Keratinocyte (primary cell): ENCODE results near the gene INA. TPM values are rescaled to one million over a fixed set of nuclear protein-coding genes. Genes with fewer than 3 reads are reported as not detected.

Experiments
- DNase-seq: peaks from one replicate; pipeline ENCODE4 v3.0.0-alpha.2; 2011; ENCODE audit warnings: low read depth, missing footprints, low spot score
- FAIRE-seq: peaks from 2 replicates; lab custom pipeline; 2011; peaks lifted over from hg19 to GRCh38; lab: Jason Lieb, UNC
- H2AFZ ChIP-seq: 2 replicates; pipeline ENCODE4 v1.6.0; 2012; ENCODE audit warnings: low read length, control low read depth, inconsistent platforms; ENCODE audit not compliant: control insufficient read depth
- H3K27ac ChIP-seq: 2 replicates; pipeline ENCODE4 v1.5.1; 2011; ENCODE audit warnings: low read length; ENCODE audit not compliant: control insufficient read depth, insufficient read depth
- H3K27me3 ChIP-seq: 3 replicates; pipeline ENCODE4 v1.6.0; 2011; ENCODE audit warnings: low read length; ENCODE audit not compliant: control insufficient read depth, insufficient read depth; ENCODE audit errors: extremely low read depth
- H3K36me3 ChIP-seq, 2 experiments: 2 replicates in 1 of 2; 3 replicates in 1 of 2; pipeline ENCODE4 v1.5.1; 2011; ENCODE audit warnings: low read length in 2 of 2, mild to moderate bottlenecking in 1 of 2; ENCODE audit not compliant: control insufficient read depth in 2 of 2, insufficient read depth in 2 of 2; ENCODE audit errors: extremely low read depth in 1 of 2
- H3K4me1 ChIP-seq: 3 replicates; pipeline ENCODE4 v1.5.1; 2011; ENCODE audit warnings: low read length; ENCODE audit not compliant: control insufficient read depth, insufficient read depth; ENCODE audit errors: extremely low read depth
- H3K4me2 ChIP-seq: 3 replicates; pipeline ENCODE4 v1.6.0; 2011; ENCODE audit warnings: low read depth, low read length; ENCODE audit not compliant: control insufficient read depth, insufficient read depth; ENCODE audit errors: extremely low read depth
- H3K4me3 ChIP-seq, 3 experiments: fragments of 200-600 bp in 1 of 3; sonication (generic) in 1 of 3; 2 replicates in 2 of 3; 3 replicates in 1 of 3; pipeline ENCODE4 v1.5.1; 2011 to 2016; ENCODE audit warnings: low read length in 3 of 3, mild to moderate bottlenecking in 3 of 3, control low read depth in 2 of 3, inconsistent platforms in 1 of 3, low read depth in 1 of 3, mixed read lengths in 1 of 3, mixed run types in 1 of 3, moderate library complexity in 1 of 3; ENCODE audit not compliant: control insufficient read depth in 2 of 3, insufficient read depth in 2 of 3; ENCODE audit errors: extremely low read depth in 1 of 3
- H3K79me2 ChIP-seq: 2 replicates; pipeline ENCODE4 v1.6.0; 2012; ENCODE audit warnings: low read length; ENCODE audit not compliant: control insufficient read depth, insufficient read depth
- H3K9ac ChIP-seq: 3 replicates; pipeline ENCODE4 v1.6.0; 2011; ENCODE audit warnings: low read length; ENCODE audit not compliant: control insufficient read depth, insufficient read depth; ENCODE audit errors: extremely low read depth
- H3K9me1 ChIP-seq: 3 replicates; pipeline ENCODE4 v1.6.0; 2011; ENCODE audit warnings: low read length; ENCODE audit not compliant: control insufficient read depth, insufficient read depth; ENCODE audit errors: extremely low read depth
- H3K9me3 ChIP-seq: 2 replicates; pipeline ENCODE4 v1.5.1; 2012; ENCODE audit warnings: low read depth, low read length; ENCODE audit not compliant: control insufficient read depth
- H4K20me1 ChIP-seq: 3 replicates; pipeline ENCODE4 v1.6.0; 2011; ENCODE audit warnings: low read length; ENCODE audit not compliant: control insufficient read depth, insufficient read depth; ENCODE audit errors: extremely low read depth
- EZH2 ChIP-seq: IDR thresholded peaks from one replicate; pipeline ENCODE4 v1.6.1; 2012; ENCODE audit warnings: inconsistent platforms, mild to moderate bottlenecking, low read length, moderate library complexity
- dilution Hi-C: fragments of 300-500 bp; cut with MboI; formaldehyde crosslinking; loops from one replicate; pipeline ENCODE4 v1.7.0; 2020; ENCODE audit warnings: low sequenced_read_pairs; ENCODE audit not compliant: extremely low pct_ligation_motif_present
- polyA plus RNA-seq, 5 experiments: library from polyadenylated mRNA; depleted of rRNA in 3 of 5; stranded (reverse) in 3 of 5; stranded (forward) in 1 of 5; unstranded in 1 of 5; fragments of >200 nt; gene quantifications; 1 replicate in 1 of 5; 2 replicates in 3 of 5; 3 replicates in 1 of 5; pipeline versions ENCODE4 v1.2.1 to v1.2.3, GENCODE V29; 2011 to 2012; ENCODE audit warnings: missing spikeins in 2 of 5, low read depth in 1 of 5, low replicate concordance in 1 of 5
- TF ChIP-seq, protein P1 (sequence below), 3 experiments: IDR thresholded peaks in 1 of 3; conservative IDR thresholded peaks in 1 of 3; optimal IDR thresholded peaks in 1 of 3; 2 replicates in 2 of 3; 3 replicates in 1 of 3; pipeline versions ENCODE3 to v1.5.1; 2011; ENCODE audit warnings: low read length in 3 of 3, mild to moderate bottlenecking in 3 of 3, moderate library complexity in 2 of 3, control low read depth in 1 of 3, inconsistent platforms in 1 of 3; ENCODE audit not compliant: insufficient read depth in 2 of 3; ENCODE audit errors: extremely low read depth in 1 of 3

The INA gene
- polyA plus RNA-seq, 1 donor (not counting 4 experiments of a cell fraction or from before 2014, with no cell fraction given): 4.6 TPM

DNA sequence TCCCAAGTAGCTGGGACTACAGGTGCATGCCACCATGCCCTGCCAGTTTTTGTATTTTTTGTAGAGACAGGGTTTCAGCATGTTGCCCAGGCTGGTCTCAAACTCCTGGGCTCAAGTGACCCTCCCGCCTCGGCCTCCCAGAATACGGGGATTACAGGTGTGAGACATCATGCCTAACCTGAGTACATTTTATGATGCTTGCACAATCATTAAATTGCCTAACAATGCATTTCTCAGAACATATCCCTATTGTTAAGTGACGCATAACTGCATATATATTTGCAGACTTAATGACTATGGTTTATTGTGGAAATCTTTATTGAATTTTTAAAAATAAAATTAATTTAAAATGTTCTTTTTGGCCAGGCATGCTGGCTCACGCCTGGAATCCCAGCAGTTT, 30.7 kb downstream of the INA start:
- DNase-seq (no peak), FAIRE-seq (no peak)
- Histone ChIP-seq H4K20me1 (no peaks in the 10 kb centered on the region), H3K4me3 (no peak overlapping the region), H3K9ac (no peak overlapping the region), H3K27ac (no peak overlapping the region), H3K79me2 (no peaks in the 10 kb centered on the region), H3K4me1 (no peaks in the 10 kb centered on the region), H3K27me3 (no peaks in the 10 kb centered on the region), H3K9me1 (no peaks in the 10 kb centered on the region), H3K4me2 (no peak overlapping the region), H3K36me3 (peaks cover 4 to 5% of the 10 kb centered on the region in 2 experiments), H3K9me3 (no peaks in the 10 kb centered on the region), H2AFZ (no peak overlapping the region)
- dilution Hi-C loops: no loop called here
- TF ChIP-seq, protein P1, sequence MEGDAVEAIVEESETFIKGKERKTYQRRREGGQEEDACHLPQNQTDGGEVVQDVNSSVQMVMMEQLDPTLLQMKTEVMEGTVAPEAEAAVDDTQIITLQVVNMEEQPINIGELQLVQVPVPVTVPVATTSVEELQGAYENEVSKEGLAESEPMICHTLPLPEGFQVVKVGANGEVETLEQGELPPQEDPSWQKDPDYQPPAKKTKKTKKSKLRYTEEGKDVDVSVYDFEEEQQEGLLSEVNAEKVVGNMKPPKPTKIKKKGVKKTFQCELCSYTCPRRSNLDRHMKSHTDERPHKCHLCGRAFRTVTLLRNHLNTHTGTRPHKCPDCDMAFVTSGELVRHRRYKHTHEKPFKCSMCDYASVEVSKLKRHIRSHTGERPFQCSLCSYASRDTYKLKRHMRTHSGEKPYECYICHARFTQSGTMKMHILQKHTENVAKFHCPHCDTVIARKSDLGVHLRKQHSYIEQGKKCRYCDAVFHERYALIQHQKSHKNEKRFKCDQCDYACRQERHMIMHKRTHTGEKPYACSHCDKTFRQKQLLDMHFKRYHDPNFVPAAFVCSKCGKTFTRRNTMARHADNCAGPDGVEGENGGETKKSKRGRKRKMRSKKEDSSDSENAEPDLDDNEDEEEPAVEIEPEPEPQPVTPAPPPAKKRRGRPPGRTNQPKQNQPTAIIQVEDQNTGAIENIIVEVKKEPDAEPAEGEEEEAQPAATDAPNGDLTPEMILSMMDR (optimal IDR thresholded peaks at IDR 0.05 in 1 of 3, IDR thresholded peaks at IDR 0.05 in 1 of 3, conservative IDR thresholded peaks at IDR 0.05 in 1 of 3; ENCODE audit: extremely low read depth in 1 of 3, insufficient read depth in 2 of 3, low read length in 3 of 3): no peak
- no peak for TF ChIP-seq EZH2

DNA sequence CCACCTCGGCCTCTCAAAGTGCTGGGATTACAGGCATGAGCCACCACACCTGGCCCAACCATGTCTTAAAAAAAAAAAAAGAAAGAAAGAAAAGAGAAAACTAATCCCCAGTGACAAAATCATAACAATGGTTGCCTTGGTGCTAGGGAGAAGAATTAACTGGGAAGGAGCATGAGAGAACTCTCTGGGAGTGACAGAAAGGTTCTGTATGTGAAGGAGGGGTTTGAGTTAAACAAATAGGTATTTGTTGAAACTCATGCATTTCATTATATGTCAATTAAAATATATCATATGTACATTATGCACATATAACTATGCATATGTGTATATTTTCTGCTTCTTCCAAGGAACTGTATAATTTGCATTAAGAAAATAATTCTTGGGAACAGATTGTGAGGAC, 33.3 kb downstream of the INA start:
- dilution Hi-C loops: no loop called here
- no peak overlapping the region for H3K4me2 ChIP-seq
- DNase-seq: no peak
- FAIRE-seq: no peak
- no peaks in the 10 kb centered on the region for H3K9me3 ChIP-seq
- no peak overlapping the region for H3K27ac ChIP-seq
- no peak overlapping the region for H3K4me3 ChIP-seq
- TF ChIP-seq, protein P1 (optimal IDR thresholded peaks at IDR 0.05 in 1 of 3, IDR thresholded peaks at IDR 0.05 in 1 of 3, conservative IDR thresholded peaks at IDR 0.05 in 1 of 3; ENCODE audit: extremely low read depth in 1 of 3, insufficient read depth in 2 of 3, low read length in 3 of 3): no peak
- no peak for TF ChIP-seq EZH2
- H3K4me1 ChIP-seq: no peaks in the 10 kb centered on the region
- no peaks in the 10 kb centered on the region for H3K79me2 ChIP-seq
- H3K36me3 ChIP-seq: peaks cover 4 to 5% of the 10 kb centered on the region in 2 experiments
- H2AFZ ChIP-seq: no peak overlapping the region
- no peaks in the 10 kb centered on the region for H3K9me1 ChIP-seq
- no peaks in the 10 kb centered on the region for H3K27me3 ChIP-seq
- H4K20me1 ChIP-seq: no peaks in the 10 kb centered on the region
- H3K9ac ChIP-seq: no peak overlapping the region
